HepG2 (cell line): ENCODE results near the gene BCO2. TPM values are rescaled to one million over a fixed set of nuclear protein-coding genes. Genes with fewer than 3 reads are reported as not detected.

Source experiments
- ATAC-seq: fragments of 200-7000 bp; cut with Tn5 transposase; 3 replicates; pipeline ENCODE4 v1.9.1; 2020; ENCODE audit warnings: mild to moderate bottlenecking, moderate library complexity
- BruUV-seq: library from RNA; stranded (reverse); fragments of 400-500 nt; replicated peaks from 2 replicates; lab custom pipeline; 2021; lab: Mats Ljungman, UMichigan
- CTCF ChIA-PET: fragments of 300-600 bp; formaldehyde crosslinking; extraction: SDS; loops from one replicate; lab custom pipeline; 2021; ENCODE audit warnings: low total read pairs, inconsistent platforms, low intra/inter-chr PET ratio; lab: Yijun Ruan, JAX
- POLR2A ChIA-PET: fragments of 350-600 bp; sonication (Branson Sonifier 250); formaldehyde crosslinking; loops from one replicate; lab custom pipeline; 2020; ENCODE audit warnings: antibody characterized with exemption, inconsistent platforms; lab: Yijun Ruan, JAX
- DNase-seq: peaks from one replicate; pipeline ENCODE4 v3.0.0-alpha.2; 2015; ENCODE audit warnings: low spot score
- FAIRE-seq: peaks from 3 replicates; lab custom pipeline; 2011; peaks lifted over from hg19 to GRCh38; lab: Jason Lieb, UNC
- H2AFZ ChIP-seq: one replicate; pipeline ENCODE4 v1.6.1; 2011; ENCODE audit warnings: low read length, inconsistent platforms
- H3K27ac ChIP-seq: fragments of 300-600 bp; 3 replicates; pipeline ENCODE4 v1.8.0; 2011; ENCODE audit warnings: mixed run types, mild to moderate bottlenecking, mixed read lengths, low read length, inconsistent platforms; ENCODE audit not compliant: insufficient read depth; ENCODE audit errors: extremely low read length
- H3K27me3 ChIP-seq, 2 experiments: fragments of 200-600 bp in 1 of 2; 2 replicates in 1 of 2; 3 replicates in 1 of 2; pipeline versions ENCODE4 v1.6.0 to v1.8.0; 2011; ENCODE audit warnings: low read length in 2 of 2, mild to moderate bottlenecking in 2 of 2, moderate library complexity in 2 of 2, inconsistent platforms in 1 of 2; ENCODE audit not compliant: insufficient read depth in 2 of 2, control insufficient read depth in 1 of 2
- H3K36me3 ChIP-seq, 2 experiments: fragments of 200-600 bp in 1 of 2; replicated peaks in 1 of 2; 2 replicates in 1 of 2; 3 replicates in 1 of 2; pipeline versions ENCODE4 v1.5.1 to v1.8.0; 2011; ENCODE audit warnings: low read length in 2 of 2, inconsistent platforms in 1 of 2; ENCODE audit not compliant: insufficient read depth in 2 of 2, control insufficient read depth in 1 of 2
- H3K4me1 ChIP-seq: 2 replicates; pipeline ENCODE4 v1.5.1; 2012; ENCODE audit warnings: low read length, inconsistent platforms; ENCODE audit not compliant: insufficient read depth
- H3K4me2 ChIP-seq: 2 replicates; pipeline ENCODE4 v1.6.0; 2011; ENCODE audit warnings: low read depth, low read length, inconsistent platforms
- H3K4me3 ChIP-seq, 3 experiments: fragments of 200-600 bp in 1 of 3; sonication (generic), shearing (Covaris generic) in 1 of 3; replicated peaks in 1 of 3; 2 replicates each; pipeline ENCODE4 v1.5.1; 2011 to 2016; ENCODE audit warnings: low read length in 3 of 3, inconsistent platforms in 2 of 3, low read depth in 2 of 3, mild to moderate bottlenecking in 2 of 3, control low read depth in 1 of 3, mixed read lengths in 1 of 3; ENCODE audit not compliant: insufficient read depth in 1 of 3
- H3K79me2 ChIP-seq: one replicate; pipeline ENCODE4 v1.6.1; 2011; ENCODE audit warnings: low read length, inconsistent platforms; ENCODE audit not compliant: insufficient read depth
- H3K9ac ChIP-seq: 2 replicates; pipeline ENCODE4 v1.6.0; 2011; ENCODE audit warnings: mild to moderate bottlenecking, low read depth, low read length, inconsistent platforms; ENCODE audit not compliant: insufficient read depth
- H3K9me3 ChIP-seq: 2 replicates; pipeline ENCODE4 v1.5.1; 2012; ENCODE audit warnings: mild to moderate bottlenecking, low read length
- H4K20me1 ChIP-seq: 2 replicates; pipeline ENCODE4 v1.6.0; 2011; ENCODE audit warnings: inconsistent platforms, mild to moderate bottlenecking, low read length, moderate library complexity; ENCODE audit not compliant: insufficient read depth
- ATRX ChIP-seq: sonication (generic); formaldehyde crosslinking; IDR thresholded peaks from 2 replicates; pipeline ENCODE4 v1.4.0; 2020; ENCODE audit warnings: missing genetic modification reagents, borderline replicate concordance
- CBX2 ChIP-seq, 2 experiments: fragments of 200-600 bp in 1 of 2; sonication (generic); formaldehyde crosslinking in 1 of 2; IDR thresholded peaks; 2 replicates each; pipeline versions ENCODE4 v1.7.0 to v1.8.1; 2018 to 2022; ENCODE audit warnings: low read depth in 2 of 2, low read length in 1 of 2, mild to moderate bottlenecking in 1 of 2, missing genetic modification reagents in 1 of 2
- FOXK1 ChIP-seq: sonication (generic); formaldehyde crosslinking; IDR thresholded peaks from 2 replicates; pipeline ENCODE4 v1.4.0; 2020; ENCODE audit warnings: low read depth, missing genetic modification reagents, borderline replicate concordance
- HMG20A ChIP-seq: IDR thresholded peaks from 2 replicates; pipeline ENCODE4 v1.6.1; 2016; ENCODE audit warnings: borderline replicate concordance
- NFKBIZ ChIP-seq: IDR thresholded peaks from 2 replicates; pipeline ENCODE4 v1.6.1; 2018; ENCODE audit warnings: missing genetic modification reagents, missing compliant biosample characterization
- SMARCC2 ChIP-seq: fragments of 450-650 bp; IDR thresholded peaks from 2 replicates; pipeline ENCODE4 v1.6.1; 2017; ENCODE audit warnings: antibody characterized with exemption, mild to moderate bottlenecking
- SPEN ChIP-seq: sonication (generic); formaldehyde crosslinking; IDR thresholded peaks from 2 replicates; pipeline ENCODE4 v1.5.1; 2020; ENCODE audit warnings: low read depth, mild to moderate bottlenecking, missing genetic modification reagents
- SRY ChIP-seq: sonication (generic); formaldehyde crosslinking; IDR thresholded peaks from 2 replicates; pipeline ENCODE4 v1.8.0; 2022; ENCODE audit warnings: mild to moderate bottlenecking, missing genetic modification reagents
- ZBTB20 ChIP-seq: sonication (generic); formaldehyde crosslinking; IDR thresholded peaks from 2 replicates; pipeline ENCODE4 v1.8.1; 2023; ENCODE audit warnings: missing genetic modification reagents, low read depth, mild to moderate bottlenecking, borderline replicate concordance
- ZNF296 ChIP-seq: sonication (generic); formaldehyde crosslinking; conservative IDR thresholded peaks from 2 replicates; pipeline ENCODE4 v1.5.0; 2020; ENCODE audit warnings: mild to moderate bottlenecking, missing genetic modification reagents
- ZNF354B ChIP-seq: sonication (generic); formaldehyde crosslinking; IDR thresholded peaks from 2 replicates; pipeline ENCODE4 v1.8.0; 2022; ENCODE audit warnings: mild to moderate bottlenecking, missing genetic modification reagents
- ZNF546 ChIP-seq: sonication (generic); formaldehyde crosslinking; conservative IDR thresholded peaks from 2 replicates; pipeline ENCODE4 v1.8.1; 2023; ENCODE audit warnings: mild to moderate bottlenecking, missing genetic modification reagents
- ZNF672 ChIP-seq: sonication (generic); formaldehyde crosslinking; IDR thresholded peaks from 2 replicates; pipeline ENCODE4 v1.8.1; 2022; ENCODE audit warnings: missing genetic modification reagents
- ZSCAN31 ChIP-seq: sonication (generic); formaldehyde crosslinking; IDR thresholded peaks from 2 replicates; pipeline ENCODE4 v1.5.0; 2020; ENCODE audit warnings: low read depth, mild to moderate bottlenecking, missing genetic modification reagents
- WGBS: methylation state at CpG from one replicate; pipeline ENCODE4 v1.1.6; 2017; ENCODE audit warnings: low lambda C conversion rate; 5-methylcytosine and 5-hydroxymethylcytosine counted together
- in situ Hi-C: cut with HindIII; loops from 2 replicates; pipeline ENCODE4 v1.10.0; 2017; ENCODE audit warnings: low pct_unique_long_range_greater_than_20kb; ENCODE audit not compliant: extremely low pct_ligation_motif_present
- intact Hi-C: fragments of 100-400 bp; cut with micrococcal nuclease; formaldehyde crosslinking; loops from one replicate; pipeline ENCODE4 v1.10.0; 2022; ENCODE audit not compliant: unreplicated experiment
- polyA plus RNA-seq, 8 experiments: library from polyadenylated mRNA; depleted of rRNA in 3 of 8; stranded (reverse) in 7 of 8; unstranded in 1 of 8; fragments of >200 nt; fragmentation: Illumina TruSeq in 4 of 8; extraction: Trizol in 4 of 8; gene quantifications; 2 replicates each; pipeline versions ENCODE4 v1.2.1 to v1.2.3, GENCODE V29; 2011 to 2016; ENCODE audit warnings: low read depth in 4 of 8, missing spikeins in 1 of 8, mixed read lengths in 1 of 8; ENCODE audit not compliant: insufficient read depth in 1 of 8
- total RNA-seq, 5 experiments: library from RNA; depleted of rRNA; stranded (reverse); fragments of >200 nt; fragmentation: Illumina TruSeq; extraction: Trizol; gene quantifications; 2 replicates each; pipeline ENCODE4 v1.2.3, GENCODE V29; 2016; ENCODE audit warnings: low read depth in 1 of 5
- TF ChIP-seq, protein P1 (sequence below): IDR thresholded peaks from 2 replicates; pipeline ENCODE4 v1.6.1; 2018; ENCODE audit warnings: missing genetic modification reagents, mild to moderate bottlenecking, missing compliant biosample characterization
- TF ChIP-seq, protein P2 (sequence below): sonication (generic); formaldehyde crosslinking; IDR thresholded peaks from 2 replicates; pipeline ENCODE4 v1.4.0; 2020; ENCODE audit warnings: missing genetic modification reagents
- TF ChIP-seq, protein P3 (sequence below): IDR thresholded peaks from 2 replicates; pipeline ENCODE4 v1.6.1; 2012; ENCODE audit warnings: low read depth, low read length, improper control_type of control experiment
- TF ChIP-seq, protein P4 (sequence below): sonication (generic); formaldehyde crosslinking; conservative IDR thresholded peaks from 2 replicates; pipeline ENCODE4 v1.8.0; 2022; ENCODE audit warnings: low read depth, missing genetic modification reagents

The BCO2 gene
- total and polyA plus RNA-seq, 2 of the 13 experiments (the other 11 are each of a cell fraction or from before 2014, with no cell fraction given) = 0.38 to 0.58 TPM

DNA sequence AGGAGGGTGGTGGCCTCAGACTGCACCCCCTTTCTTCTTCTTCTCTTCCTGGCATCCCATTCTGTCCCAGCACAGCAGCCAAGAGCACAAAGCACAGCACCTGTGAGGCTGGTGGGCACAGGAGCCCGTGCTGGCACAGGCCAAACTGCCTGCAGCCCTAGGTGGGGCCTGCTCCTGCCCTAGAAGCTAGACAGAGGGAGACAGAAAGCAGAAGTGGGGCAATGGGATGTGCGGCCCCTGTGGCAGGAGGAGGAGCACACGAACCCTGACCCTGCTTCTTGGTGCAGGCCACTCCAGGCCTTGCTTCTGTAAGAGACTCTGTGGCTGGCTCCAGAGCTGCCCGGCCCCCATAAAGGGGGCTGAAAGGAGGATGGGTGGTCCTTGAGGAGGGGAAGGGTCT is 47.0 kb downstream of the BCO2 start (continued):
- TF ChIP-seq, protein P1, sequence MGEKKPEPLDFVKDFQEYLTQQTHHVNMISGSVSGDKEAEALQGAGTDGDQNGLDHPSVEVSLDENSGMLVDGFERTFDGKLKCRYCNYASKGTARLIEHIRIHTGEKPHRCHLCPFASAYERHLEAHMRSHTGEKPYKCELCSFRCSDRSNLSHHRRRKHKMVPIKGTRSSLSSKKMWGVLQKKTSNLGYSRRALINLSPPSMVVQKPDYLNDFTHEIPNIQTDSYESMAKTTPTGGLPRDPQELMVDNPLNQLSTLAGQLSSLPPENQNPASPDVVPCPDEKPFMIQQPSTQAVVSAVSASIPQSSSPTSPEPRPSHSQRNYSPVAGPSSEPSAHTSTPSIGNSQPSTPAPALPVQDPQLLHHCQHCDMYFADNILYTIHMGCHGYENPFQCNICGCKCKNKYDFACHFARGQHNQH = no peak
- TF ChIP-seq ZBTB20 (no peak), ZNF546 (CRISPR knock-in tag) (no peak), FOXK1 (CRISPR knock-in tag) (no peak), HMG20A (CRISPR knock-in tag) (no peak)
- TF ChIP-seq, protein P2, sequence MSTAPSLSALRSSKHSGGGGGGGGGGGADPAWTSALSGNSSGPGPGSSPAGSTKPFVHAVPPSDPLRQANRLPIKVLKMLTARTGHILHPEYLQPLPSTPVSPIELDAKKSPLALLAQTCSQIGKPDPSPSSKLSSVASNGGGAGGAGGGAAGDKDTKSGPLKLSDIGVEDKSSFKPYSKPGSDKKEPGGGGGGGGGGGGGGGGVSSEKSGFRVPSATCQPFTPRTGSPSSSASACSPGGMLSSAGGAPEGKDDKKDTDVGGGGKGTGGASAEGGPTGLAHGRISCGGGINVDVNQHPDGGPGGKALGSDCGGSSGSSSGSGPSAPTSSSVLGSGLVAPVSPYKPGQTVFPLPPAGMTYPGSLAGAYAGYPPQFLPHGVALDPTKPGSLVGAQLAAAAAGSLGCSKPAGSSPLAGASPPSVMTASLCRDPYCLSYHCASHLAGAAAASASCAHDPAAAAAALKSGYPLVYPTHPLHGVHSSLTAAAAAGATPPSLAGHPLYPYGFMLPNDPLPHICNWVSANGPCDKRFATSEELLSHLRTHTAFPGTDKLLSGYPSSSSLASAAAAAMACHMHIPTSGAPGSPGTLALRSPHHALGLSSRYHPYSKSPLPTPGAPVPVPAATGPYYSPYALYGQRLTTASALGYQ (CRISPR knock-in tag) = no peak
- TF ChIP-seq, all 625 proteins: peak for 7

DNA sequence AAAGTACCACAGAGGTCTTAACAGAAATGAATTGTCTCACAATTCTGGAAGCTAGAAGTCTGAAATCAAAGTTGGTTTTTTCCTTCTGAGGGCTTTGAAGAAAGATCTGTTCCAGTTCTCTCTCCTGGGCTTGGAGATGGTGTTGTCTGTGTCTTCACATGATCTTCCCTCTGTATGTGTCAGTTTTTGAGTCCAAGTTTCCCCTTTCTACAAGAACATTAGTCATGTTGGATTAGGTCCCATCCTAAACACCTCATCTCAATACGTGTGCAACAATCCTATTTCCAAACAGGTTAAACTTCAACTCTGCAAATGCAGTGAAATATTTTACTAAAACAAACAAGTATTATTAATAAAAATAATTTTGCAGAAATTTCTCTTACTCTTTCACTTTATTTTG is 47.8 kb downstream of the BCO2 start:
- Histone ChIP-seq H3K9me3 (no peaks in the 10 kb centered on the region), H3K9ac (no peak overlapping the region), H2AFZ (peak overlapping the region; percentile 74), H4K20me1 (no peaks in the 10 kb centered on the region), H3K79me2 (peaks cover 16% of the 10 kb centered on the region), H3K4me2 (no peak overlapping the region; the same call in 1 of the 2 replicates), H3K27me3 (no peaks in the 10 kb centered on the region; a peak in 1 of 5 replicates), H3K36me3 (no peaks in the 10 kb centered on the region), H3K4me3 (no peak overlapping the region), H3K4me1 (peaks cover 58% of the 10 kb centered on the region), H3K27ac (no peak overlapping the region)
- intact Hi-C loops (loop anchor here (10.0 kb wide), 1 partner anchor 572 kb away; no protein-coding TSS in a partner anchor), in situ Hi-C loops (loop anchor here (5.0 to 10.0 kb wide), 2 partner anchors 59 to 232 kb away; no protein-coding TSS in a partner anchor)
- FAIRE-seq (no peak), DNase-seq (no peak), ATAC-seq (no peak)
- CTCF ChIA-PET = interaction anchor here (6.4 kb wide), 1 partner anchor 57 kb away, joined by 128 read pairs; no protein-coding TSS in a partner anchor
- no TSS peak for BruUV-seq
- WGBS = 5% methylated on average over 1 of the region's 1 CpG
- POLR2A ChIA-PET = no interaction called here
- TF ChIP-seq ZSCAN31 (no peak), ATRX (no peak), NFKBIZ (no peak), CBX2 (IDR thresholded peaks at IDR 0.05; ENCODE audit: low read depth, low read length) (no peak), CBX2 (CRISPR knock-in tag; IDR thresholded peaks at IDR 0.05; ENCODE audit: low read depth) (no peak), SRY (CRISPR knock-in tag) (no peak), ZNF672 (CRISPR knock-in tag) (no peak), SMARCC2 (no peak), SPEN (CRISPR knock-in tag) (no peak), ZNF354B (CRISPR knock-in tag) (no peak), ZNF296 (CRISPR knock-in tag) (no peak)
- TF ChIP-seq, protein P3, sequence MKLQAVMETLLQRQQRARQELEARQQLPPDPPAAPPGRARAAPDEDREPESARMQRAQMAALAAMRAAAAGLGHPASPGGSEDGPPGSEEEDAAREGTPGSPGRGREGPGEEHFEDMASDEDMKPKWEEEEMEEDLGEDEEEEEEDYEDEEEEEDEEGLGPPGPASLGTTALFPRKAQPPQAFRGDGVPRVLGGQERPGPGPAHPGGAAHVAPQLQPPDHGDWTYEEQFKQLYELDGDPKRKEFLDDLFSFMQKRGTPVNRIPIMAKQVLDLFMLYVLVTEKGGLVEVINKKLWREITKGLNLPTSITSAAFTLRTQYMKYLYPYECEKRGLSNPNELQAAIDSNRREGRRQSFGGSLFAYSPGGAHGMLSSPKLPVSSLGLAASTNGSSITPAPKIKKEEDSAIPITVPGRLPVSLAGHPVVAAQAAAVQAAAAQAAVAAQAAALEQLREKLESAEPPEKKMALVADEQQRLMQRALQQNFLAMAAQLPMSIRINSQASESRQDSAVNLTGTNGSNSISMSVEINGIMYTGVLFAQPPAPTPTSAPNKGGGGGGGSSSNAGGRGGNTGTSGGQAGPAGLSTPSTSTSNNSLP = no peak
- TF ChIP-seq, protein P4, sequence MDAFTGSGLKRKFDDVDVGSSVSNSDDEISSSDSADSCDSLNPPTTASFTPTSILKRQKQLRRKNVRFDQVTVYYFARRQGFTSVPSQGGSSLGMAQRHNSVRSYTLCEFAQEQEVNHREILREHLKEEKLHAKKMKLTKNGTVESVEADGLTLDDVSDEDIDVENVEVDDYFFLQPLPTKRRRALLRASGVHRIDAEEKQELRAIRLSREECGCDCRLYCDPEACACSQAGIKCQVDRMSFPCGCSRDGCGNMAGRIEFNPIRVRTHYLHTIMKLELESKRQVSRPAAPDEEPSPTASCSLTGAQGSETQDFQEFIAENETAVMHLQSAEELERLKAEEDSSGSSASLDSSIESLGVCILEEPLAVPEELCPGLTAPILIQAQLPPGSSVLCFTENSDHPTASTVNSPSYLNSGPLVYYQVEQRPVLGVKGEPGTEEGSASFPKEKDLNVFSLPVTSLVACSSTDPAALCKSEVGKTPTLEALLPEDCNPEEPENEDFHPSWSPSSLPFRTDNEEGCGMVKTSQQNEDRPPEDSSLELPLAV (CRISPR knock-in tag) = no peak
